8988T (cell line): ENCODE results near the gene PLA2R1.

Source experiments
- DNase-seq: peaks from one replicate; pipeline ENCODE4 v3.0.0; 2011

PLA2R1 gene

DNA sequence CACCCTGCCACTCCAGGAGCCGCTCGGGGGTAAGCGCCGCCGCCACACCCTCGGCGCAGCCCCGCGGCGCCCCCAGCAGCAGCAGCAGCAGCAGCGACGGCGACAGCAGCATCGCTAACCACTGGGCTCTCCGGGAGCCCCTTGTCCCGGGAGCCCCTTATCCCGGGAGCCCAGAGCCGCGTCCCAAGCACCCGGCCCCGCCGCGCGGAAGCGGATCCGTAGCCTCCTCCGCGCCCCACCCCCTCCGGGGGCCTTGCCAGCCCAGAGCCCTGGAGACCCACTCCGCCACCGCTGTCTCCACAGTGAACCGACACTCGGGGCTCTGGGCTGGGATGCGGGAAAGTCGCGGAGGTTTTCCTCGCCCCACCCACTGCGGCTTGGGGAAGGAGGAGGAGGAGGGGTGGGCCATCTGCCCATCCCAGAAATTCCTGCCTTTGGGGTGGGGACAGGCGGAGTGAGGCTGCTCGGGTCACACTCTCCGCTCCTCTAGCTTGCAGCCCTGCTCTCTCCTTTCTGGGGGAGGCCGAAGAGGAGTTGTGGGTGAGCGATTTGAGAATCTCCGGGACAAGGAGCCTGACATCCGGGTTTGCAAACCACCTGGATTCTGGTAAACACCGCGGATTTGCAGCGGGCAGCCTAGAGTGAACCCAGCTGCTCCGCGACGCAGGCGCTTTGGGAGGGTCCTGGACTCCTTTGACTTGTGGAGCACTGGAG lies at the start of gene PLA2R1:
PLA2R1 (minus strand) TSS at position 324 of the 714 bp plus-strand sequence; CDS start at position 112, 212 bp downstream.
- peak; percentile 63 for DNase-seq

DNA sequence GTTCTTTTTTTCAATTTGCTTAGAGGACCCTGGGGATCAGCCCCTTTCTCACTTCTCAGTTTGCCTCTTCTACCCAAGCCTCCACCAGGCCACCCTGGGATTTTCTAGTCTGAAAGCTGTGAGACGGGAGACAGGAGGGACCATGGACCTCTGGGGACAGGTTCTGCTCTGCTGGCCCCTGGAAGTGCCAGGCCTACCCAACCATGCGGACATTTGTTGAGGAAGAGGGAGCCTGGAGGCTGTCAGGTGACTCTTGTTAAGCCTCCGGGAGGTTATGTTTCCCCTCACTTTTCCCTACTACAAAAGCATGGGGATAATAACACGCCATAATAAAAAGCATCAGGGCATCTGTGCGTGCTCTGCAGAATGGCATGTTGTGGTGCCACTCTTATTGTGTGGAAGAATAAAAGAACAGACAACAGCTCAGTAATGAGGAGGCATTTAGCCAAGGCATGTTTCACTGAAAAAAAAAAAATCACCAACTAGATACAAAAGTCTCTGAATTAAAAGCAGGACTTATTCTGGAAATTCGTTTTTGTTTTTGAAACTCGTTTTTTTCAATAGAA lies 48.3 kb upstream of the PLA2R1 start:
- no peak for DNase-seq

DNA sequence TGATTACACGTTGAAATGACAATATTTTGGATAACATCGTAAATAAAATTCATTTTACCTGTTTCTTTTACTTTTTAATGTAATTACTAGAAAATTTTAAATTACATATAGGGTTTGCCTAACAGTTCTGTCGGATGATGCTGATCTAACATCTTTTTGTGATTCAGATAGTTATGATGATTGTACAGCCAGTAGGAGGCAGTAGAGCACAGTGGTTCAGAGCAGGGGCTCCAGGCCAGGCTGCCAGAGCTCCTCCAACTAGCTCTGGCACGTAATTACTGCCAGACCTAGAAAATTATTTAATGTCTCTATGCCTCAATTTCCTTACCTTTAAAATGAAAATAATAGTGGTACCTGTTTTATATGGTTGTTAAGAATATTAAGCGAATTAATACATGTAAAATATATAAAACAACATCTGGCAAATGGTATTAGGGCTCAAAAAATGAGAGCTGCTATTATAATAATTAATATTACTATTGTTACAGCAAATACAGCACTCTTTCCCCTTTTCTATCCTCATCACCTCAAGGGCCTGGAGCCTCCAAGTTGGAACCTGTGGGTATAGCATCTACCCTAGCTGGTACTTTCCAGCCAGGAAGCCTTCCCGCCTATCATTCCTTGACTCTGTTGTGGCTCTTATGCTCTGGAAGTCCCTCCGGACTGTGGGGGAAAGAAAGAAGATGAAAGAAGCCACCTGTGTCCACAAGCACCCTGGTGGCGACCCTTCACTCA lies 47.7 kb upstream of the PLA2R1 start:
- DNase-seq, result peak; percentile 22

- DNase-seq, result no peak
Observed at GRCh38 chr2:160109243-160109642, 46.8 kb upstream of the PLA2R1 start.

DNA sequence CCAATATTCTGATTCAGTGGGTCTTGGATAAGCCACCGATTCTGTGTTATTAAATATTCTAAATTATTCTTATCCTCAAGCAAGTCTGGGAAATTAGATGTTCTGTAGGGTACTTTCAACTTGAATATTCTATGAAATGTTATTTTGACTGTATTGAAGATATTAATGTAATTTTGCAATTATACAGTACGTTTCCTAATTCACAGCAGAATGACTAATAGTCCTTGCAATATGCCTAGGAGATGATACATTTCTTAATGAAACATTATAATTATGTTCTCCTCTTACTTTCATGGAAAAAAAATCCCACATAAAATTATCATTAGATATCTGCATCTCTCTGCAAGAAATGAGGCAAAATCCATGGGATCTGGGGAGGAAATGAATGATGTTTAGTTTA lies 46.2 kb upstream of the PLA2R1 start:
- DNase-seq, result no peak

- DNase-seq, result no peak
Observed at GRCh38 chr2:160105366-160105765, 43.0 kb upstream of the PLA2R1 start.

DNA sequence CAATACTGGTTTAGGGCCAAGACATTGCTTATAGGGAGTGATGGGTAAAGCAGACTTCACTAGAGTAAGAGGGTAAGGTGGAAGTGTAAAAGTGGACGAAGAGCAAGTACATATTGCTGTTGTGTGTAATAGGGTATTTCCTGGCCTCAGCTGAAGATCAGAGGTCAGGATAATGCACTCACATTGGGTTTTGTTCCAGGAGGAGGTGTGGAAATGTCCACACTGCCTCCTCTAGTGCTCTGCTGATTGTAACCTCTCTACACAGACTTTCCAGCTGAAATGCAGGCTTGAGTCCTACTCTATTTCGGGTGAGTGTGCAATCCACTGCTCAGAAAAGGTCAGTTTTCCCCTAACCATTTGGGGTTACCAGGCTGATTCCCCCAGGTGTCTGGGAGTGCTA lies 41.7 kb upstream of the PLA2R1 start:
- DNase-seq, result no peak

- no peak for DNase-seq
Observed at GRCh38 chr2:160097326-160097725, 34.9 kb upstream of the PLA2R1 start.

- DNase-seq, result no peak
Observed at GRCh38 chr2:160096409-160096808, 34.0 kb upstream of the PLA2R1 start.

DNA sequence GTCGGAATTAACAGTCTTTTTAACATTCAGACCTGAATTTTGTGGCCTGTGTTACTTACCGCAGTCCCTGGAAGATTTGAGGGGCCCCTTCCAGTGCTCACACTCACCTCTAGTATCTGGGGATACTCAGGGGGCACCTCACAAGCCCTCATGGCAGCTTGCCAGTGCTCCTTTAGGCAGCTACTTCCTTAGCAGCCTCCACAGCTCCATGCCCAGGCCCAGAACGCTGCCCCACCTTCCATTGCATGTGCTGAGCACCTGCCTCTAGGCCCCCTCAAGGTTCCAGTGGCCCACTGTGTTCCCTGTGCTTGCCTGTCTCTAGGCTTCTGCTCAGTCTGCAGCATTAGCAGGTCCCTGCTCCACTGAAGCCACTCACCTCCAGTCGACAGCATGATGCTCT lies 30.0 kb upstream of the PLA2R1 start:
- no peak for DNase-seq

- no peak for DNase-seq
Observed at GRCh38 chr2:160091381-160091780, 29.0 kb upstream of the PLA2R1 start.

- no peak for DNase-seq
Observed at GRCh38 chr2:160087854-160088745, 25.7 kb upstream of the PLA2R1 start.

GRCh38 chr2:160085662-160086061 lies 23.2 kb upstream of the PLA2R1 start:
- DNase-seq, result no peak

DNA sequence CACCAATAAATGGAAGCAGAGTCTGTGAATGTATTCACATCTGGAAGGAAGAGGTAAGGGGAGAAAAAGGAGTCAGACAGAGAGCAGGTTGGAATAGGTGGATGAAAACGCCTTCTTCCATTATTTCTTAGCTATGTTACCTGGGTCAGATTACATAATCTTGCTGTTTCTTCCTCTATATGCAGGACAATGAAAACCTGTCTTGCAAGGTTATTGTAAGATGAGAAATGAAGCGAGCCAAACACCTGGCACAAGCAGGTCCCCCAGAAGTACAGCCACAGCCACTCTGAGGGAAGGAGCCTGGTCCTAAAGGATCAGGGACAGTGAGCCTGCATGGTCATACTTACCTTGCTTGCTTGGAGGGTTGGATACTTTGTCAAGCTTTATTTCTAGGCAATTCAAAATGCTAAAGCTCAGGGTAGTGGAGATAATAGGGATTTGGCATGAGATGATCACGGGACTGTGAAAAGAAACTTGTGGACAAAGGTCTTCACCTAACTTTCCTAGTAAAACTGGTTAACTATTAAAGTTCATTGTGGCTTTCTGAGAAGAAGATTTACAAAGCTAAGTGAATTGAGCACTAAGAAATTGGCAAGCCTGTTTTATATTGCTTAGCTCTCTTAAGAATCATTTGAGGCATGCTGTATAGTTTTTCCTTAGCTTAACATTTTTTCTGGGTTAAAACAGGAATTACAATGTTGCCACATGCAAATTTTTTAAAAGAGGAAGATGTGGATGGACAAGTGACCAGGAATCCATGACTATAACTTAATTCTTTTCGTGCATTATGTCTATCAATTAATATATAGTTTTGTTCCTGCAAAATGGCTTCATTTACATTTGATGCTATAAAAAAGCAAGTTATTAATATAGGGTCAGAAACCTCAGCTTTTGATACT lies 15.7 kb upstream of the PLA2R1 start:
- DNase-seq, result no peak

GRCh38 chr2:160076914-160077313 lies 14.5 kb upstream of the PLA2R1 start:
- DNase-seq, result no peak

DNA sequence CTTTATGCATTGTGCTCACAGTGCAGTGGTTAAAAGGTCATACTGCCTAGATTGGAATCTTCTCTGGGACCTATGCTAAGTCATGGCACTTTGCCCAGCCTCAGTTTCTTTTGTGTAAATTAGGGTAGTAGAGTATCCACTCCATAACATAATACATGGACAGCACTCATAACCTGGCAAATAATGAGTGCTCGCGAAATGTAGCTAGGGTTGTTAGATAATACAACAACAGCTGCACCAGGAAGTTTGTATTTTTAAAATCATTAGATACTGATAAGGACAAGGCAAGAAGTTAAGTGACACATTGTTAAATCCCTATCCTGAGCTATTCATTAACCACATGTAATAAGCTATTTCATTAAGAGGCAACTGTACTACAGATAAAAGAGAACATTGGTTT lies 13.8 kb upstream of the PLA2R1 start:
- DNase-seq, result no peak

DNA sequence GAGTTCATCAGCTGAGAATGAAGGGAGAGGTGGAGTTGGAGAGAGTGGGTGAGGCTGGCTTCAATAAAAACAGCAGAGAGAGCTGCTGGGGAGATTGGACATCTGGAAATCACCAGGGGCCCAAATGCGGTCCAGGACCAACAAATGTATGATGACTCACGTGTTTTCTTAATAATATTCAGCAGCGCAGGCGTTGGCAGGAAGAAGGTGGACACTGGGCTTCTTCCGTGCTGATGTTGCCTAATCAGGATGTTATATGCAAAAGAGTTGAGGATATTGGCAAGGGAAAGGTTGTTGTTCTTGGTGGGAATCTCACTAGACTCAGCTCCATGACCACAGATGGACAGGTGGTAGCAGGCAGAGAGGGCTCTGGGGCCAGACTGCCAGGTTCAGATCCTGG lies 12.8 kb upstream of the PLA2R1 start:
- no peak for DNase-seq

- no peak for DNase-seq
Observed at GRCh38 chr2:160073284-160073888, 11.0 kb upstream of the PLA2R1 start.

DNA sequence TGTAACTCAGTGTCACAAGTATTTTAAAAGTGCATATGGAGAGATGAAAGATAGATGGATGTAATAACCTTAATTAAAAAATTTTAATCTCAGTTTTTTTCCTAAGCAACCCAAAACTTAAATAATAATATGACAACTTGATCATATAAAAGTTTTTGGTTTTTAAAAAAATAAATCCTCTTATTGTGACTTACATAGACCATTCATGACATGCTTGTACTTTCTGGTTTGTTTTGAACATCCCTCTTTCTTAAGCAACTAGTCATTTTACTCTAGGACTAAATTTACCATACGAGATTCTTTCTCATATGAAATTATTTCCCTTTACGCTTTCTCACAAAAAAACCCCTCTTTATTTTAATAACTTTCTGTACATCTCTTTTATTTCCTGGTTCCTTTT lies 6.5 kb upstream of the PLA2R1 start:
- no peak for DNase-seq

GRCh38 chr2:160064916-160065315 lies 2.5 kb upstream of the PLA2R1 start:
- DNase-seq, result no peak

GRCh38 chr2:160063879-160064612 lies 1.6 kb upstream of the PLA2R1 start:
- no peak for DNase-seq
